Measurements from ENCODE around the gene B4GALT5.

GRCh38 chr20:49754596-49754995 lies 40.9 kb upstream of the B4GALT5 start:
- TF ChIP-seq POLR2A (IDR thresholded peaks at IDR 0.05): no peak
- TF ChIP-seq CTCF (IDR thresholded peaks at IDR 0.05): no peak
